Limb (tissue), 2 donors: ENCODE data around the gene PTPN12.
"Not testable (repeated sequence)": the region's sequence is repeated elsewhere in the genome, so short reads cannot be mapped to it uniquely, and the experiment has no call there.

Source experiments
- DNase-seq, 2 donors: peaks; one replicate each; pipeline ENCODE4 v3.0.0-alpha.2; 2016; ENCODE audit errors: extremely low spot score in 2 of 2

Gene PTPN12

DNA sequence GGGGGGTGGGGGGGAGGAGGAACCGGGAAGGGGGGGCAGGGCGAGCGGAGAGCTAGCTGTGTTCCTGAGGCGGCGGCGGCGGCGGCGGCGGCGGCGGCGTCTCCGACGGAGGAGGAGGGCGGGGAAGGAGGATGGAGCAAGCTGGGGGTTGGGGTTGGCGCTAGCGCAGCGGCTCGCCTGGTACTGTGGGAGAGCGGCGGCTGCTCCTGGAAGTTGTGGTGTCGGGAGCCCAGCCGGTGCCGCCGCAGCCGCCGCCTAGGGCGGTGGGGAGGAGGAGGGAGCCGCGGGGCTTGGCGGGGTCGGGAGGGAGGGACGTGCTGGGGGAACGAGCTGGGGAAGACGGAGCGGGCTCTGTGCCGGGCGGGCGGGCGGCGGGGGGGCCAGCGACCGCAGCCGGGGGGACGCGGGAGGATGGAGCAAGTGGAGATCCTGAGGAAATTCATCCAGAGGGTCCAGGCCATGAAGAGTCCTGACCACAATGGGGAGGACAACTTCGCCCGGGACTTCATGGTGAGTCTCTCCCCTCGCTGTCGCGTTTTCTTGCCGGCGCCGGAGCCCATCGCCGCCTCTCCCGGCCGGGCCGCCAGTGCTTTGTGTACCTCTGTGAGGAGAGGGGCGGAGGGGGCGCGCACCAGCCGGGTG is at the start of gene PTPN12:
TSS of gene PTPN12 (plus strand) at position 160 of the 642 bp plus-strand sequence. CDS start at position 412, 252 bp downstream.
- DNase-seq, result peak in 1 of 2 donors; percentile 90

DNA sequence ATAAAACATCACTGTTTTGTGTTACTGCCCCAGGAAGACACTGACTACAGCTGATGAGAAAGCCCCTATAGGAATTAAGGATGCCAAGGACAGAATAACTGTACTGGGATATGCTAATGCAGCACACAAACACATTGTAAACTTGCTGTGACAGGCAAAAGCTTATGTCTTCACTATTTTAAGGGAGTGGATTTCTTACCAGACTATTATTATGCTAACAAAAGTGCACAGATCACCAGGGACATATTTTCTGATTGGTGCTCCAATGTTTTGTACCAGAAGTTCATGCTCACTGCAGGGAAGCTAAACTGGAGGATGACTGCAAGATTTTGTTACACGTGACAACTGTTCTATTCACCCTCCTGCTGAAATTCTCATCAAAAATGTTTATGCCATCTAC is 48.1 kb upstream of the PTPN12 start:
- DNase-seq, result no peak

DNA sequence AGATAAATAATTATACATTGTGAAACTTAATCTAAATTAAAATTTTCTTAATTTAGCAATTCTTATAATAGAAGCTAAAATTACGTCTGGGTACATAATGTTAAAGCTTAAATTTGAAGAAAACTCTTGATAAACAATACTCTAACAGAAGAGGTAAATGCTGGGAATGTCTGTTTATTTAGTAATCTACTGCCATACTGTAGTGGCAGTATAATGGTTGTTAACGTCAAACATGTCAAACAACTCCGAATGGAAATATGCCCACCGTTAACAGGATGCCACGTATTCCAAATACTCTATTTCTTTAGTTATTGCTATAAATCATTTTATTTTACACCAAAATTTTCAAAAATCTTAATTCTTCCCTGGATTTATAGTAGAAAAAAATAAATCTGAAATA is 40.0 kb upstream of the PTPN12 start:
- no peak for DNase-seq

DNA sequence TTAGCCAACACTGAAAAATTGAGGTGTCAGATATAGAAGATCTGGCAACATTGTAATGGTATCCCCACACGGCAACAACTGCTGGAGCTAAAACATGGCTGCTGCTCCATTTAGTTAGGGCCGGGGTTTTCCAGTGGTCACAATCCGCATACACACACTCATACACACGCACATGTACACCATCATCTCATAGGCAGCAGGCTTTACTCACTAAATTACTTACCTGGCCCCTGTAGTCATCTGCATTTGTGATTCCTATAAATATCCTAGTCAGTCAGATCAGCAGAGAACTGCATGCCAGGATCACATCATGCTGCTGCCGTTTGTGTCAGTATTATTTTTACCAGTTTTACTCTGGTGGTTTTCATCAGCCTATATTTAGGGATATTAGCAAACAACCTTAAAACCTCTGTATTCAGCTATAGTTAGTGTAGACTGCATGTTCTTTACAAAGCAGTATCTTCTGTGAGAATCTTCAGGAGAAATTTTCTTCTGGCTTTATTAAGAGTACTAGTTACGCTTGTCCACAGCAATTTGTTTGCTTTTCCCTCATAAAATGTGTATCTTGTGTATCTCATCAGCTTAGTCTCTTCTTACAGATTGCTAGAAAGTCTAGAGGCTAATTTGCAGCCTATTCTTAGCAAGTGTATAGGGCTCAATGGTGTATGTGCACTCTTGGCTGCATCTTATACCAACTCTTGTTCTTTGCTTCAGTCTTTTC is 38.3 kb upstream of the PTPN12 start:
- no peak for DNase-seq

DNA sequence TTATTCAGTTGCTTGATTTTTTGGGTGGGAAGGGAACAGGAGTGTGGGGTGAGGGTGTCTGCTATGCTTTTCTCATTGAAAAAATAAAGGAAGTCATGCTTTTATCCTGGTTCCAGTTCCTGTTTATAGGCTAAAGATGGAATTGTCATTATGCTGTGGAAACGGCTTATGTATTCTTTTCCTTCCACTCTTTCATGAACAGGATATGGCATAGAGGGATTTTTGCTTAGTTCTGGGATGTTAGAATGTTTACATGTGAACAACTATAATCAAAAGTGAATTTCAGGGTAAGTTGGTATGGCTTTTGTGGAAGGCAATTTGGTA is 35.9 kb upstream of the PTPN12 start:
- DNase-seq, result no peak

DNA sequence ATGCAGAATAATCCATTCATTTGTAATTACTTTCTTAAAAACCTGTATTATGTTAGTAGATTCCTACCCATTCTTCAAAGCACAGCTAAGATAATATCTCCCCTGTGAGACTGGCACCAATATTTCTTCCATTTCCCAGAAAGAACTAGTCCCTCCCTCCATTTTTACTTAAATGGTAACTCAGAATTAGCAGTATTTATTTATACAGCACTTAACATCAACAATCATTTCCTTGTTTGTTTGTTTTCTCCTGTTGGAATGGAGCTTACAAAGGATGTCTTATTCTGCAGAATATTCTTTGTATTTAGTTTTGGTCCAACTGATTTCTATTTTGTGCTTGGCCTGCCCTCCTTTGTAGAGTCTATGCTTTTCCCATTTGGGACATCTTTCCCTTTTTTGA is 32.1 kb upstream of the PTPN12 start:
- DNase-seq, result no peak

DNA sequence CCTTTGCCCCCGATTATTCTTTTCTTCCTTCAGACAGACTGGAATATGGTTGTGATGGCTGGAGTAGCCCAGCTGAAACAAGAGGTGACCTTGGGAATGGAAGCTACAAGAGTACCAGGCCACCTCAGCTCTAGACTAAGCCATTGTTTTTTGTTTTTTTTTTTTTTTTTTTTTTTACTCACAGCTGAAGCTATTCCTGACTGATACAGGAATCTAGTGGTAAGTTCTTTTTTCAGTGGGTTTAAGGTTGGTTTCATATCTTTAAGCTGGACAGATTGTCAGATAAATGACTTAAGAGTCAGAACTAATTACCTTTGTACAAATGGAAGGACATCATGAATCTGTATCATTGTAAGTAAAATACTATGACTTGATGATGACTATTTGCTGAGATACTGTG is 30.2 kb upstream of the PTPN12 start:
- DNase-seq, result no peak

DNA sequence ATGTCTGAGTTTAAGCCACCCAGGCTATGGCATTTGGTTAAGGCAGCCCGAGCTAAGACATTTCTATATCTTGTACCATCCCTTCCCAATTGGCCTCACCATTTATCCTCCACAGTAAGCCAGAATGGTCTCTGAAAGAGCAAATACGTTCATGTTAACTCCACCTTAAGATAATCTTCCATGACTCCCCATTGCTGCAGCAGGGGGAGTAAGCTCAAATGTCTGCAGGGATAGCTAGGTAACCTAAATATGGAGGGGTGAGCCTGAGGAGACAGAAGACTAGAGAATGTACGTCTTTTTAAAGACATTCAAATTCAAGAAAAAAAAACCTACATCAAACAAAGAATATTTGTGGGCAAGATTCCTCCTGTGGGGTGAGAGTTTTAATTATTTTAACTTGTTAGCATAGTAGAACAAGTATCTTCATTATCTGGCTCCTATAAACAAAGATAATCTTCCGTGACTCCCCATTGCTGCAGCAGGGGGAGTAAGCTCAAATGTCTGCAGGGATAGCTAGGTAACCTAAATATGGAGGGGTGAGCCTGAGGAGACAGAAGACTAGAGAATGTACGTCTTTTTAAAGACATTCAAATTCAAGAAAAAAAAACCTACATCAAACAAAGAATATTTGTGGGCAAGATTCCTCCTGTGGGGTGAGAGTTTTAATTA is 24.0 kb upstream of the PTPN12 start:
- not testable (repeated sequence) for DNase-seq

DNA sequence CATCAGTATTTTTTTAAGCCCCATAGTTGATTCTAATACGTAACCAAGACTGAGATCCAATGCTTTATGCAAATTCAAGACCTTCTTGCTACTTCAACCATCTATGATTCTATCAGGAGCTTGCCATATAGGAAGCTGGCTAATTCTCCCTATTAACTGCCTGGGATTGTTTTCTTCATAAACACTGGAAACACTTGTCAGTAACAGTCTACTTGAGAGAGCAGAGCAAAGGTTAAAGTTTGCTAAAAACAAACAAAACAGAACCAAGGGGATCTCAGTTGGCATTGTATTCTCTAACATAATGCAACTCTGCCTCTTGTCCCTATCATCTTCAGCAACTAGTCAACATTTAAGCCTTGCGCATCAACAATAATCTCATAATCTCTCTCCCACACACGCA is 21.0 kb upstream of the PTPN12 start:
- DNase-seq, result no peak

DNA sequence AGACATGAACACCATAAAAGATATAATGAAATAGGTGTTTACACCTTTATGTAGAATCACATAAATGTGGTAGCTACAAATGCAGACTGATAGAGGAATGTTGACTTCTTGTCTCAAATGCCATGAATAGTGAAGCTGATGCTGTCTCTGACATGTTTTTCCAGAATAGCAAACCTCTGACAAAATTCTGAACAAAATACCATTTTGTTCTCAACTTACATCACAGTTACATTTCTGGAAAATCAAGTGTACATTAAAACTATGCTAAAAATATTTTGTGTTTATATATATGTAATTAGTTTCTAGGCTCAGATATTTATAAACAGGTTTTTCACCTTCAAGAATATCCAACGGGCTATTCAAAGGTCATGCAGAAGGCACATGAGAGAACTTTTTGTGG is 16.8 kb upstream of the PTPN12 start:
- no peak for DNase-seq

DNA sequence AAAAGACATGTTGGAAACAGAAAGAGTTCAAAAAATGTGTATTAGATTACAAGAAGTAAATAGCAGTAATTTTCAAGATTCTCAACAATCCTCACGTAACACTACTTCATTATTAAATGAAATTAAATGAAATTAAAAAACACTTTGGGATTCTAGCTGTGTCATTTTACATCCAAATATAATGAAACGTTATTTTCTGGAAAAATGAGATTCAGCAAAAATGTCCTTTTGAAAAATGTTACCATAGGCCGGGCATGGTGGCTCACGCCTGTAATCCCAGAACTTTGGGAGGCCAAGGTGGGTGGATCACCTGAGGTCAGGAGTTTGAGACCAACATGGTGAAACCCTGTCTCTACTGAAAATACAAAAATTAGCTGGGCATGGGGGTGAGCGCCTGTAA is 15.6 kb upstream of the PTPN12 start:
- DNase-seq, result not testable (repeated sequence)

DNA sequence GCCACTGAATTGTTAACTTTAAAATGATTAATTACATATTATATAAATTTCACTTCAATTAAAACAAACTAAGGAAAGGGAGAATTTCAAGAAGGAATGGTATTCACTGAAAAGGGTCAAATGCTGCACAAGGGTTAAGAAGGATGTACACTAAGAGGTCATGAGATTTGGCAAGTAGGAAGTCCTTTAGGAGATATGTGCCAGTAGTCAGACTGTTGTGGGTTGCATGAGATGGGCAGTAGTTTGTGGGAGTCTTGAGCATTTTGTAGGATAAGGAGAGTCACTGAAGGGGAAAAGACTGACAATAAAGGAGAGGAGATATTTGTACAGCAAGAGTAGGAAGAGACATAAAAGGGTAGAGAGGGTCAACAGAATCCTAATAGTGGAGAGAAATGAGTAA is 12.4 kb upstream of the PTPN12 start:
- no peak for DNase-seq

DNA sequence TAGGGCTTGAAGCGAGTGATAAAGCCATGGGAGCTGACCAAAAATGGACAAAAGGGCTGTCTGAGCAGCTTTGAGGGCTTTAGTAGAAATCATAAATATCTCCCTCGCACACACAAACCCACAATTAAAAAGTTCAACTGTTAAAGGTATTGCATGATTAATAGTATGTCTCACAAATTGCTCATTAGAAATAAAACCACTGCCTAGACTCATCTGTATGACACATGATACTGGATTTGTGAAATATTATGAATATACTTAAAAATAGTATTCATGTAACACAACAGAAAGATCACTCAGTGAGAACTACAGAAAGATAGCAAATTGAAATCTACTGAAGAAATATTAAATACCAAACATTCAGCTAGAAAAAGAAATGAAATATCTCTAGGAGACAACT is 11.9 kb upstream of the PTPN12 start:
- DNase-seq, result no peak

DNA sequence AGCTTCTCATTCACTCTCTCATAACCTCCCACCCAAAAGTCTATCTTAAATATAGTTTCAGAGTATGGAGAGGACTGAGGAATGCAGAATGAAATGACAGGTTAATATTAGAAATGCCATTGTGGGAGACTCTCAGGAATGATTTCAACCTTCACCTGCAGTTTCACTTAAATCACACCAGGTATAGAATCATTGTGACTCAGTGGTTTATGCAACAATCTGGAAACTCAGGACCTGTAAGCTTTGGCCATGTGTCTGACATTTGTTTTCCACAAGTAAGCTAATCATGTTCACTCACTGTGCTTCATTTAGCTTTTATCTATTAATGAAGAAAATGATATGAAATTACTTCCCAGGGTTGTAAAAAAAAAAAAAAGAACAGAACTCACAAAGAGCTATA is 8.7 kb upstream of the PTPN12 start:
- DNase-seq, result no peak

DNA sequence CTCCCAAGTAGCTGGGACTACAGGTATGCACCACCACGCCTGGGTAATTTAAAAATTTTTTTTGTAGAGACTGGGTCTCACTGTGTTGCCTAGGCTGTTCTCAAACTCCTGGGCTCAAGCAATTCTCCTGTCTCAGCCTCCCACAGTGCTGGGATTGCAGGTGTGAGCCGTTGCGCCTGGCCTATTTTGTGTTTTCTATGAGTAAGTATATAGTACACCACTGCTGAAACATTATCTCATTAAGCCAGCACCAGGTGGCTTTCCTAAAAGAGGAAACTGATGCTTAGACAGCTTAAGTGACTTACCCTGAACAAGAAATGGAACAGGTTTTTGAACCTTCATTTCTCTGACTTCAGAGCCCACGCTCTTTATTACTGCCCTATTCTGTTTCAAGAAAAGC is 7.8 kb upstream of the PTPN12 start:
- no peak for DNase-seq

DNA sequence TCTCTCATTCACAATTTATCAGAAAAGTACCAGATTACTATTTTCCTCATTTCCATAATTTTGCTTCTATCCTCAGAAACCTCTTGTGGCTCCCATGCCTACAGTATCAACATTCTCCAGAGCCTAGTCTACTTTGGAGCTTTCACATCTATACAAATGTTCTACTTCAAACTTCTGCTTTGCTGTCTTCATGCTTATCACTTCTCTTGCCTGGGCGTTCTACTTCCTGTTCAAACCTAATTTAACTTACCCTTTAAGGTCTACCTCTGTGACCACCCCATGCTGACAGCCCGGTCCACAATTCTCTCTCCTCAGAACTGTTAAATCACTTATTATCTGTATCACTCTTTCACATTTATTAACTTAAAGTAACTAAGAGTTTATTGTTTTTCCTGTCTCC is 6.1 kb upstream of the PTPN12 start:
- no peak for DNase-seq

DNA sequence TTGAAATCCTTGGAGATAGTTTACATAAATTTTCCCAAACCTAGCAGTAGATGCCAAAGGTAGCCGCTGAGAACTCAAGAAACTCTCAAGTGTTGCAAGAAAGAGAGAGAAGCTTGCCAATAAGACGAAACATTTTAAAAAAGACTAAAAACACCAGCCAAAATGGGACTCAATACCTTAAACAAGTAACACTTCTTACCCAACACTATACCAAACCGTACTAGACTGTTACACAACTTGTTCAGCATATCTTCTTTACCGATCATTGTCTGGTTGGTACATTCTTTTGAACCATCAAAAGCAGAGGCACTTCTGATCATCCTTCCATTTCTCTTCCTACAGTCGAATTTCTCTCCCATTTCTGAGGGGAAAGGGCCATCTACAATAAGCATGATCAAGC is 4.8 kb upstream of the PTPN12 start:
- no peak for DNase-seq

DNA sequence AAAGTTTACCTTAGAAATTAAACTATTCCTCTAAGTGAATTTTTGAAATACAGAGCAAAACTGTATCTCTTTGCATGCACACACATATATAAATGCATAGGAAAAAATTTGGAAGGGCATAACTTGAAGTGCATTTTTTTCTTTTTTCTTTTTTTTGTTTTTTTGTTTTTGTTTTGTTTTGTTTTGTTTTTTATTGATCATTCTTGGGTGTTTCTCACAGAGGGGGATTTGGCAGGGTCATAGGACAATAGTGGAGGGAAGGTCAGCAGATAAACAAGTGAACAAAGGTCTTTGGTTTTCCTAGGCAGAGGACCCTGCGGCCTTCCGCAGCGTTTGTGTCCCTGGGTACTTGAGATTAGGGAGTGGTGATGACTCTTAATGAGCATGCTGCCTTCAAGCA is 4.4 kb upstream of the PTPN12 start:
- DNase-seq, result not testable (repeated sequence)

DNA sequence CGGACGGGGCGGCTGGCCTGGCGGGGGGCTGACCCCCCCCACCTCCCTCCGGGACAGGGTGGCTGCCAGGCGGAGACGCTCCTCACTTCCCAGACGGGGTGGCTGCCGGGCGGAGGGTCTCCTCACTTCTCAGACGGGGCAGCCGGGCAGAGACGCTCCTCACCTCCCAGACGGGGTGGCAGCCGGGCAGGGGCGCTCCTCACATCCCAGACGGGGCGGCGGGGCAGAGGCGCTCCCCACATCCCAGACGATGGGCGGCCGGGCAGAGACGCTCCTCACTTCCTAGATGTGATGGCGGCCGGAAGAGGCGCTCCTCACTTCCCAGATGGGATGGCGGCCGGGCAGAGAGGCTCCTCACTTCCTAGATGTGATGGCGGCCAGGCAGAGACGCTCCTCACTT is 3.0 kb upstream of the PTPN12 start:
- not testable (repeated sequence) for DNase-seq

DNA sequence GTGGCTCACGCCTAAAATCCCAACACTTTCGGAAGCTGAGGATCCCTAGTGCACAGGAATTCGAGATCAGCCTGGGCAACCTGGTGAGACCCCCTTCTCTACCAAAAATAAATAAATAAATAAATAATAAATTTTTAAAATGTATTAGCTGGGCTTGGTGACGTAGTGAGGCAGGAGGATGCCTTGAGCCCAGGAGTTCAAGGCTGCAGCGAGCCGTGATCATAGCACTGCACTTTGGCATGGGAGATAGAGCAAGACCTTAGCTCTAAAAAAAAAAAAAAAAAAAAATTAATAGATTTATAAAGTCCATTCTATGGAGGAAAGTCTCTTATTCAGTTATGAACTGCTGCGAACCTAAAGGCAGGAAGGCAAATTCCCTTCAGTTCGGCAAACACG is 1.1 kb upstream of the PTPN12 start:
- DNase-seq, result no peak

DNA sequence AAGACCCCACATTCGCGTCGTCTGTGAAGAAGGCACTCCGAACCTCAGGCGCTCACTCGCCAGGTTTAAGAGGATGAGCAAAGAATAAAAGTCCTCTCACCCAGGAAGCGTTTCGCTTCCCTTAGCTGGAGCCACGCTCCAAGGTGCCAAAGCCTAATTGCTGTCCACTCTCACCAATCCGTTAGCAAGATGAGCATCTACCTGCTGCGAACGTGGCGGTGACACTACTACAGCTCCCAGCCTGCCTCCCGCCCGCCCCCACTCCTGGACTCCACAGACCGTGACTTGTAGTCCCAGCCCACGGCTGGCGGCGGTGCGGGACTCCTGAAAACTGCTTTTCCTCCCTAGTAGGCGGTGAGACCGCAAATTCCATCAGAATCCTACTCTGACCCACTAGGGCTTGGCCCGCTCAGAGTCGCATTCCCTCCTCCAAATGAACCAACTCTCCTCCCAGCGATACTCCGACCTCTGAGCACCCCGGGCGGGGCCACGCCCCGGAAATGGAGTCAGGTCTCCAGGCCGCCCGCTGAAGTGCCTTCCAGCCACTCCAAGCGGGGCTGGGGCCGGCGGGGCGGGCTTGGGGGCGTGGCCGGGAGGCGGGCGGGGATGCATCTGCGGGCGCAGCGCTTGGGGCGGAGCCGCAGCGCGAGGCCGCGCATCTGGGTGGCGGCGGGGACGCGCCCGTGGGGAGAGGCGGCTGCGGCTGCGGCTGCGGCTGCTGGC is 521 bp upstream of the PTPN12 start:
- DNase-seq, result peak; percentile 97 to 99

DNA sequence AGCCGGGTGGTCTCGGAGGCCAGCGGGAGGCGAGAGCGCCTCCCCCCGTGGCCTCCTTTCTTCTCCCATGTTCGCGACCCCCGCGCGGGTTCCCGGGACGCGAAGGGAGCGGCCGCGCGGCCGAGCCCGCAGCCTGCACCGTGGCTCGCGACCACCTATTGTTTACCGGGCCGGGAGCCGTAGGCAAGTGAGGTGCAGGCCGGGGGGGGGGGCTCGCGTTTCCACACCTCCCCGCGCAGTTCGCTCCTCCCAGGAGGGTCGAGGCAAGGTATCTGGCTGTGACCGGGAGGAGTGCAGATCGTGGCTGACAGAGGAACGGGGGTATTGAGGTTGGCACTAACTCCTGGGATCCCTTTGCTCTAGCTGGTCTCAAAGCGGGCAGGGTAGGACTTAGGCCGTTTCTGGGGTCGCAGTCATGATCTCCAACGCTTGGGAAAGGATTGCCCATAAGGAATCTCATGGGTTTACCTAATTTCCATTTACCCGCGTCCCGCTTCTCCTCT is 734 bp downstream of the PTPN12 start:
- peak; percentile 4 to 79 for DNase-seq
